GM12891 (cell line): Measurements from ENCODE around the gene DENND5A.

ENCODE experiments used
- PAX5 ChIP-seq: IDR thresholded peaks from 2 replicates; pipeline ENCODE4 v1.6.1; 2011; ENCODE audit warnings: low read length, moderate library complexity, mild to moderate bottlenecking; ENCODE audit not compliant: insufficient read depth, severe bottlenecking
- POLR2AphosphoS5 ChIP-seq: IDR thresholded peaks from 2 replicates; pipeline ENCODE4 v1.6.1; 2011; ENCODE audit warnings: low read depth, low read length, control low read depth

- no peak for TF ChIP-seq PAX5
- TF ChIP-seq POLR2AphosphoS5: no peak
Observed at GRCh38 chr11:9142732-9143131, 122.4 kb downstream of the DENND5A start.
